ENCODE results near the gene PPP2R2C. TPM values are rescaled to one million over a fixed set of nuclear protein-coding genes. Genes with fewer than 3 reads are reported as not detected.

PPP2R2C gene
- total RNA-seq, 4 donors from 2014 or later, result 0.47 to 4.6 (median 1.0) TPM

- H3K9me3 ChIP-seq, result peaks cover 0 to 12% (median 0%) of the 10 kb centered on the region in 3 donors
- TF ChIP-seq POLR2A (IDR thresholded peaks at IDR 0.05), result no peak
- TF ChIP-seq POLR2AphosphoS5 (IDR thresholded peaks at IDR 0.05), result no peak
- TF ChIP-seq CTCF (IDR thresholded peaks at IDR 0.05), result no peak
- TF ChIP-seq EP300 (IDR thresholded peaks at IDR 0.05), result no peak
- no peaks in the 10 kb centered on the region for H3K4me1 ChIP-seq
- WGBS, 2 donors (ENCODE audit: low coverage in 1 of 2), result 46 to 50% methylated on average over 3 of the region's 7 CpGs
- peaks cover 70% of the 10 kb centered on the region for H3K27me3 ChIP-seq
- ATAC-seq, result no peak
- H3K36me3 ChIP-seq, result no peaks in the 10 kb centered on the region
- H3K27ac ChIP-seq, result no peak overlapping the region
- H3K4me3 ChIP-seq, result no peak overlapping the region
These were observed 110.0 kb downstream of the PPP2R2C start for GRCh38 chr4:6362243-6362885.

- no peak overlapping the region for H3K27ac ChIP-seq
- no peak for ATAC-seq
- no peaks in the 10 kb centered on the region for H3K36me3 ChIP-seq
- H3K4me1 ChIP-seq, result no peaks in the 10 kb centered on the region
- TF ChIP-seq CTCF (IDR thresholded peaks at IDR 0.05) (no peak), POLR2A (IDR thresholded peaks at IDR 0.05) (no peak), POLR2AphosphoS5 (IDR thresholded peaks at IDR 0.05) (no peak), EP300 (IDR thresholded peaks at IDR 0.05) (no peak)
- H3K4me3 ChIP-seq, result no peak overlapping the region
- WGBS, 2 donors (ENCODE audit: low coverage in 1 of 2), result 69 to 74% methylated on average over 3 to 4 of the region's 4 CpGs
- H3K27me3 ChIP-seq, result peaks cover 71% of the 10 kb centered on the region
- peaks cover 0 to 12% (median 0%) of the 10 kb centered on the region in 3 donors for H3K9me3 ChIP-seq
These were observed 111.2 kb downstream of the PPP2R2C start for GRCh38 chr4:6361076-6361784.

GRCh38 chr4:6360385-6360784, 112.0 kb downstream of the PPP2R2C start:
- Histone ChIP-seq H3K9me3 (peaks cover 0 to 12% (median 0%) of the 10 kb centered on the region in 3 donors), H3K27ac (no peak overlapping the region), H3K27me3 (peaks cover 74% of the 10 kb centered on the region), H3K4me1 (no peaks in the 10 kb centered on the region), H3K36me3 (no peaks in the 10 kb centered on the region), H3K4me3 (no peak overlapping the region)
- 10 to 30% methylated on average over 2 to 10 of the region's 10 CpGs for WGBS, 2 donors (ENCODE audit: low coverage in 1 of 2)
- TF ChIP-seq EP300 (IDR thresholded peaks at IDR 0.05), result no peak
- ATAC-seq, result no peak

GRCh38 chr4:6359536-6360308, 112.7 kb downstream of the PPP2R2C start:
- Histone ChIP-seq H3K4me1 (no peaks in the 10 kb centered on the region), H3K27ac (no peak overlapping the region), H3K36me3 (no peaks in the 10 kb centered on the region), H3K27me3 (peaks cover 72% of the 10 kb centered on the region), H3K4me3 (no peak overlapping the region), H3K9me3 (peaks cover 0 to 12% (median 0%) of the 10 kb centered on the region in 3 donors)
- ATAC-seq, result no peak
- 53 to 56% methylated on average over 6 to 7 of the region's 11 CpGs for WGBS, 2 donors (ENCODE audit: low coverage in 1 of 2)
- TF ChIP-seq EP300 (IDR thresholded peaks at IDR 0.05), result no peak
- no peak for TF ChIP-seq POLR2A (IDR thresholded peaks at IDR 0.05)
- TF ChIP-seq CTCF (IDR thresholded peaks at IDR 0.05), result no peak
- TF ChIP-seq POLR2AphosphoS5 (IDR thresholded peaks at IDR 0.05), result no peak

- 83% methylated on average over 1 of the region's 6 CpGs; no CpG with 5 or more reads in 1 of the 2 donors for WGBS, 2 donors (ENCODE audit: low coverage in 1 of 2)
- Histone ChIP-seq H3K4me3 (no peak overlapping the region), H3K9me3 (no peaks in the 10 kb centered on the region), H3K27ac (no peak overlapping the region), H3K36me3 (no peaks in the 10 kb centered on the region), H3K27me3 (peaks cover 68% of the 10 kb centered on the region), H3K4me1 (no peaks in the 10 kb centered on the region)
- TF ChIP-seq EP300 (IDR thresholded peaks at IDR 0.05), result no peak
- TF ChIP-seq POLR2A (IDR thresholded peaks at IDR 0.05), result no peak
- no peak for TF ChIP-seq POLR2AphosphoS5 (IDR thresholded peaks at IDR 0.05)
- no peak for TF ChIP-seq CTCF (IDR thresholded peaks at IDR 0.05)
- no peak for ATAC-seq
These were observed 114.9 kb downstream of the PPP2R2C start for GRCh38 chr4:6357476-6357875.
